HepG2 (cell line): ENCODE measurements around the gene CEP76. TPM values are rescaled to one million over a fixed set of nuclear protein-coding genes. Genes with fewer than 3 reads are reported as not detected.

Experiments used
- HMG20A ChIP-seq: IDR thresholded peaks from 2 replicates; pipeline ENCODE4 v1.6.1; 2016; ENCODE audit warnings: borderline replicate concordance
- PAF1 ChIP-seq: IDR thresholded peaks from 2 replicates; pipeline ENCODE4 v1.6.1; 2016; ENCODE audit warnings: missing genetic modification reagents, missing compliant biosample characterization
- RCOR2 ChIP-seq: IDR thresholded peaks from 2 replicates; pipeline ENCODE4 v1.6.1; 2016; ENCODE audit warnings: missing biosample characterization, missing genetic modification reagents
- REXO4 ChIP-seq: sonication (generic); formaldehyde crosslinking; IDR thresholded peaks from 2 replicates; pipeline ENCODE4 v1.8.0; 2022; ENCODE audit warnings: missing genetic modification reagents, mild to moderate bottlenecking, borderline replicate concordance
- SCMH1 ChIP-seq: sonication (generic); formaldehyde crosslinking; IDR thresholded peaks from 2 replicates; pipeline ENCODE4 v1.9.0; 2021; ENCODE audit warnings: missing genetic modification reagents, mild to moderate bottlenecking, borderline replicate concordance
- SP2 ChIP-seq: sonication (generic); formaldehyde crosslinking; IDR thresholded peaks from 2 replicates; pipeline ENCODE4 v1.5.1; 2020; ENCODE audit warnings: mild to moderate bottlenecking, missing genetic modification reagents
- ZNF101 ChIP-seq: sonication (generic); formaldehyde crosslinking; IDR thresholded peaks from 2 replicates; pipeline ENCODE4 v1.4.0; 2020; ENCODE audit warnings: mild to moderate bottlenecking, low read depth, missing genetic modification reagents, borderline replicate concordance
- ZNF703 ChIP-seq: sonication (generic); formaldehyde crosslinking; IDR thresholded peaks from 2 replicates; pipeline ENCODE4 v1.5.1; 2020; ENCODE audit warnings: missing genetic modification reagents, mild to moderate bottlenecking, moderate library complexity, borderline replicate concordance
- ZSCAN21 ChIP-seq: sonication (generic); formaldehyde crosslinking; IDR thresholded peaks from 2 replicates; pipeline ENCODE4 v1.8.0; 2022; ENCODE audit warnings: mild to moderate bottlenecking, missing genetic modification reagents, moderate library complexity, borderline replicate concordance
- ZSCAN25 ChIP-seq: sonication (generic); formaldehyde crosslinking; IDR thresholded peaks from 2 replicates; pipeline ENCODE4 v1.8.0; 2022; ENCODE audit warnings: mild to moderate bottlenecking, missing genetic modification reagents
- polyA plus RNA-seq, 8 experiments: library from polyadenylated mRNA; depleted of rRNA in 3 of 8; stranded (reverse) in 7 of 8; unstranded in 1 of 8; fragments of >200 nt; fragmentation: Illumina TruSeq in 4 of 8; extraction: Trizol in 4 of 8; gene quantifications; 2 replicates each; pipeline versions ENCODE4 v1.2.1 to v1.2.3, GENCODE V29; 2011 to 2016; ENCODE audit warnings: low read depth in 4 of 8, missing spikeins in 1 of 8, mixed read lengths in 1 of 8; ENCODE audit not compliant: insufficient read depth in 1 of 8
- total RNA-seq, 5 experiments: library from RNA; depleted of rRNA; stranded (reverse); fragments of >200 nt; fragmentation: Illumina TruSeq; extraction: Trizol; gene quantifications; 2 replicates each; pipeline ENCODE4 v1.2.3, GENCODE V29; 2016; ENCODE audit warnings: low read depth in 1 of 5
- TF ChIP-seq, protein P1 (sequence below): sonication (generic); formaldehyde crosslinking; IDR thresholded peaks from 2 replicates; pipeline ENCODE4 v1.4.0; 2020; ENCODE audit warnings: missing genetic modification reagents
- TF ChIP-seq, protein P2 (sequence below): sonication (generic); formaldehyde crosslinking; IDR thresholded peaks from 2 replicates; pipeline ENCODE4 v1.9.0; 2021; ENCODE audit warnings: mild to moderate bottlenecking, missing genetic modification reagents
- TF ChIP-seq, protein P3 (sequence below): IDR thresholded peaks from 2 replicates; pipeline ENCODE4 v1.6.1; 2016; ENCODE audit warnings: low read depth, borderline replicate concordance
- TF ChIP-seq, protein P4 (sequence below): sonication (generic); formaldehyde crosslinking; IDR thresholded peaks from 2 replicates; pipeline ENCODE4 v1.5.1; 2020; ENCODE audit warnings: mild to moderate bottlenecking, missing genetic modification reagents, borderline replicate concordance

The CEP76 gene
- total and polyA plus RNA-seq, 2 of the 13 experiments (the other 11 are each of a cell fraction or from before 2014, with no cell fraction given), result 13.9 to 15.1 TPM

DNA sequence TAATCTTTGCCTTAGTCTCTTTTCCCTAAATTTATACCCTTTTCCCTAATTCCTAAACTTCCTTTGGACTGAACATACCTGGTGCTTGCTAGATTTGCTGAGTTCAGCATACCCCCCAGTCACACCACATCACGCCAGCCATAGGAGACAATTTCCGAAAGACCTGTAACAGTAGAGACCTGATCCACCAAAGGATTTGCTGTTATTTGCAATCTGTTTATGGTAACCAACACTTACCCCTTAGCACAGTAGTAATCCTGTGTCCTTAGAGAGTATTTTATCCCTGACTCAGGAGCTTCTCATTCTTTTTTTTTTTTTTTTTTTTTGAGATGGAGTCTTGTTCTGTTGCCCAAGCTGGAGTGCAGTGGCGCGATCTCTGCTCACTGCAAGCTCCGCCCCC, 8.9 kb upstream of the CEP76 start (continued):
- TF ChIP-seq, protein P1, sequence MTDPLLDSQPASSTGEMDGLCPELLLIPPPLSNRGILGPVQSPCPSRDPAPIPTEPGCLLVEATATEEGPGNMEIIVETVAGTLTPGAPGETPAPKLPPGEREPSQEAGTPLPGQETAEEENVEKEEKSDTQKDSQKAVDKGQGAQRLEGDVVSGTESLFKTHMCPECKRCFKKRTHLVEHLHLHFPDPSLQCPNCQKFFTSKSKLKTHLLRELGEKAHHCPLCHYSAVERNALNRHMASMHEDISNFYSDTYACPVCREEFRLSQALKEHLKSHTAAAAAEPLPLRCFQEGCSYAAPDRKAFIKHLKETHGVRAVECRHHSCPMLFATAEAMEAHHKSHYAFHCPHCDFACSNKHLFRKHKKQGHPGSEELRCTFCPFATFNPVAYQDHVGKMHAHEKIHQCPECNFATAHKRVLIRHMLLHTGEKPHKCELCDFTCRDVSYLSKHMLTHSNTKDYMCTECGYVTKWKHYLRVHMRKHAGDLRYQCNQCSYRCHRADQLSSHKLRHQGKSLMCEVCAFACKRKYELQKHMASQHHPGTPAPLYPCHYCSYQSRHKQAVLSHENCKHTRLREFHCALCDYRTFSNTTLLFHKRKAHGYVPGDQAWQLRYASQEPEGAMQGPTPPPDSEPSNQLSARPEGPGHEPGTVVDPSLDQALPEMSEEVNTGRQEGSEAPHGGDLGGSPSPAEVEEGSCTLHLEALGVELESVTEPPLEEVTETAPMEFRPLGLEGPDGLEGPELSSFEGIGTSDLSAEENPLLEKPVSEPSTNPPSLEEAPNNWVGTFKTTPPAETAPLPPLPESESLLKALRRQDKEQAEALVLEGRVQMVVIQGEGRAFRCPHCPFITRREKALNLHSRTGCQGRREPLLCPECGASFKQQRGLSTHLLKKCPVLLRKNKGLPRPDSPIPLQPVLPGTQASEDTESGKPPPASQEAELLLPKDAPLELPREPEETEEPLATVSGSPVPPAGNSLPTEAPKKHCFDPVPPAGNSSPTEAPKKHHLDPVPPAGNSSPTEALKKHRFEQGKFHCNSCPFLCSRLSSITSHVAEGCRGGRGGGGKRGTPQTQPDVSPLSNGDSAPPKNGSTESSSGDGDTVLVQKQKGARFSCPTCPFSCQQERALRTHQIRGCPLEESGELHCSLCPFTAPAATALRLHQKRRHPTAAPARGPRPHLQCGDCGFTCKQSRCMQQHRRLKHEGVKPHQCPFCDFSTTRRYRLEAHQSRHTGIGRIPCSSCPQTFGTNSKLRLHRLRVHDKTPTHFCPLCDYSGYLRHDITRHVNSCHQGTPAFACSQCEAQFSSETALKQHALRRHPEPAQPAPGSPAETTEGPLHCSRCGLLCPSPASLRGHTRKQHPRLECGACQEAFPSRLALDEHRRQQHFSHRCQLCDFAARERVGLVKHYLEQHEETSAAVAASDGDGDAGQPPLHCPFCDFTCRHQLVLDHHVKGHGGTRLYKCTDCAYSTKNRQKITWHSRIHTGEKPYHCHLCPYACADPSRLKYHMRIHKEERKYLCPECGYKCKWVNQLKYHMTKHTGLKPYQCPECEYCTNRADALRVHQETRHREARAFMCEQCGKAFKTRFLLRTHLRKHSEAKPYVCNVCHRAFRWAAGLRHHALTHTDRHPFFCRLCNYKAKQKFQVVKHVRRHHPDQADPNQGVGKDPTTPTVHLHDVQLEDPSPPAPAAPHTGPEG (CRISPR knock-in tag), result no peak
- TF ChIP-seq ZNF703 (CRISPR knock-in tag) (no peak), RCOR2 (CRISPR knock-in tag) (no peak), HMG20A (CRISPR knock-in tag) (no peak), PAF1 (CRISPR knock-in tag) (no peak), ZSCAN25 (CRISPR knock-in tag) (no peak), REXO4 (CRISPR knock-in tag) (no peak), ZSCAN21 (CRISPR knock-in tag) (no peak), SP2 (CRISPR knock-in tag) (no peak), SCMH1 (no peak), ZNF101 (no peak)
- TF ChIP-seq, protein P2, sequence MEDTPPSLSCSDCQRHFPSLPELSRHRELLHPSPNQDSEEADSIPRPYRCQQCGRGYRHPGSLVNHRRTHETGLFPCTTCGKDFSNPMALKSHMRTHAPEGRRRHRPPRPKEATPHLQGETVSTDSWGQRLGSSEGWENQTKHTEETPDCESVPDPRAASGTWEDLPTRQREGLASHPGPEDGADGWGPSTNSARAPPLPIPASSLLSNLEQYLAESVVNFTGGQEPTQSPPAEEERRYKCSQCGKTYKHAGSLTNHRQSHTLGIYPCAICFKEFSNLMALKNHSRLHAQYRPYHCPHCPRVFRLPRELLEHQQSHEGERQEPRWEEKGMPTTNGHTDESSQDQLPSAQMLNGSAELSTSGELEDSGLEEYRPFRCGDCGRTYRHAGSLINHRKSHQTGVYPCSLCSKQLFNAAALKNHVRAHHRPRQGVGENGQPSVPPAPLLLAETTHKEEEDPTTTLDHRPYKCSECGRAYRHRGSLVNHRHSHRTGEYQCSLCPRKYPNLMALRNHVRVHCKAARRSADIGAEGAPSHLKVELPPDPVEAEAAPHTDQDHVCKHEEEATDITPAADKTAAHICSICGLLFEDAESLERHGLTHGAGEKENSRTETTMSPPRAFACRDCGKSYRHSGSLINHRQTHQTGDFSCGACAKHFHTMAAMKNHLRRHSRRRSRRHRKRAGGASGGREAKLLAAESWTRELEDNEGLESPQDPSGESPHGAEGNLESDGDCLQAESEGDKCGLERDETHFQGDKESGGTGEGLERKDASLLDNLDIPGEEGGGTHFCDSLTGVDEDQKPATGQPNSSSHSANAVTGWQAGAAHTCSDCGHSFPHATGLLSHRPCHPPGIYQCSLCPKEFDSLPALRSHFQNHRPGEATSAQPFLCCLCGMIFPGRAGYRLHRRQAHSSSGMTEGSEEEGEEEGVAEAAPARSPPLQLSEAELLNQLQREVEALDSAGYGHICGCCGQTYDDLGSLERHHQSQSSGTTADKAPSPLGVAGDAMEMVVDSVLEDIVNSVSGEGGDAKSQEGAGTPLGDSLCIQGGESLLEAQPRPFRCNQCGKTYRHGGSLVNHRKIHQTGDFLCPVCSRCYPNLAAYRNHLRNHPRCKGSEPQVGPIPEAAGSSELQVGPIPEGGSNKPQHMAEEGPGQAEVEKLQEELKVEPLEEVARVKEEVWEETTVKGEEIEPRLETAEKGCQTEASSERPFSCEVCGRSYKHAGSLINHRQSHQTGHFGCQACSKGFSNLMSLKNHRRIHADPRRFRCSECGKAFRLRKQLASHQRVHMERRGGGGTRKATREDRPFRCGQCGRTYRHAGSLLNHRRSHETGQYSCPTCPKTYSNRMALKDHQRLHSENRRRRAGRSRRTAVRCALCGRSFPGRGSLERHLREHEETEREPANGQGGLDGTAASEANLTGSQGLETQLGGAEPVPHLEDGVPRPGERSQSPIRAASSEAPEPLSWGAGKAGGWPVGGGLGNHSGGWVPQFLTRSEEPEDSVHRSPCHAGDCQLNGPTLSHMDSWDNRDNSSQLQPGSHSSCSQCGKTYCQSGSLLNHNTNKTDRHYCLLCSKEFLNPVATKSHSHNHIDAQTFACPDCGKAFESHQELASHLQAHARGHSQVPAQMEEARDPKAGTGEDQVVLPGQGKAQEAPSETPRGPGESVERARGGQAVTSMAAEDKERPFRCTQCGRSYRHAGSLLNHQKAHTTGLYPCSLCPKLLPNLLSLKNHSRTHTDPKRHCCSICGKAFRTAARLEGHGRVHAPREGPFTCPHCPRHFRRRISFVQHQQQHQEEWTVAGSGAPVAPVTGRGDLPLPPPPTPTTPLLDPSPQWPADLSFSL (CRISPR knock-in tag), result no peak
- TF ChIP-seq, protein P3, sequence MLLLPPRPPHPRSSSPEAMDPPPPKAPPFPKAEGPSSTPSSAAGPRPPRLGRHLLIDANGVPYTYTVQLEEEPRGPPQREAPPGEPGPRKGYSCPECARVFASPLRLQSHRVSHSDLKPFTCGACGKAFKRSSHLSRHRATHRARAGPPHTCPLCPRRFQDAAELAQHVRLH, result no peak
- TF ChIP-seq, protein P4, sequence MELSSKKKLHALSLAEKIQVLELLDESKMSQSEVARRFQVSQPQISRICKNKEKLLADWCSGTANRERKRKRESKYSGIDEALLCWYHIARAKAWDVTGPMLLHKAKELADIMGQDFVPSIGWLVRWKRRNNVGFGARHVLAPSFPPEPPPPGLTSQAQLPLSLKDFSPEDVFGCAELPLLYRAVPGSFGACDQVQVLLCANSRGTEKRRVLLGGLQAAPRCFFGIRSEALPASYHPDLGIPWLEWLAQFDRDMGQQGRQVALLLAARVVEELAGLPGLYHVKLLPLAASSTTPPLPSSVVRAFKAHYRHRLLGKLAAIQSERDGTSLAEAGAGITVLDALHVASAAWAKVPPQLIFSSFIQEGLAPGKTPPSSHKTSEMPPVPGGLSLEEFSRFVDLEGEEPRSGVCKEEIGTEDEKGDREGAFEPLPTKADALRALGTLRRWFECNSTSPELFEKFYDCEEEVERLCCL, result no peak
